Muscle layer of colon (tissue), 2 donors: ENCODE measurements around the gene RNPEPL1.
"Not testable (repeated sequence)": the region's sequence is repeated elsewhere in the genome, so short reads cannot be mapped to it uniquely, and the experiment has no call there.

ENCODE experiments used
- H3K27ac ChIP-seq: one replicate; pipeline ENCODE4 v1.7.0; 2013; ENCODE audit warnings: low read depth, mild to moderate bottlenecking, low read length, moderate library complexity
- H3K27me3 ChIP-seq, 2 donors: one replicate each; pipeline ENCODE4 v1.7.0; 2013; ENCODE audit warnings: low read length in 2 of 2, mild to moderate bottlenecking in 2 of 2; ENCODE audit not compliant: insufficient read depth in 2 of 2, control insufficient read depth in 1 of 2
- H3K36me3 ChIP-seq: one replicate; pipeline ENCODE4 v1.7.0; 2013; ENCODE audit warnings: mild to moderate bottlenecking, low read length; ENCODE audit not compliant: insufficient read depth
- H3K4me1 ChIP-seq: one replicate; pipeline ENCODE4 v1.7.0; 2013; ENCODE audit warnings: mild to moderate bottlenecking, low read length; ENCODE audit not compliant: insufficient read depth
- H3K4me3 ChIP-seq, 2 donors: one replicate each; pipeline ENCODE4 v1.7.0; 2013; ENCODE audit warnings: low read length in 2 of 2, low read depth in 1 of 2, mild to moderate bottlenecking in 1 of 2, moderate library complexity in 1 of 2
- H3K9ac ChIP-seq: one replicate; pipeline ENCODE4 v1.7.0; 2013; ENCODE audit warnings: low read length
- H3K9me3 ChIP-seq: one replicate; pipeline ENCODE4 v1.7.0; 2013; ENCODE audit warnings: mild to moderate bottlenecking, low read length
- donor health status: abdominal sarcoma.
- donor health status: Adenocarcinoma of cecum.

The RNPEPL1 gene

GRCh38 chr2:240604939-240605716 is 36.8 kb downstream of the RNPEPL1 start:
- no peaks in the 10 kb centered on the region for H3K4me1 ChIP-seq

DNA sequence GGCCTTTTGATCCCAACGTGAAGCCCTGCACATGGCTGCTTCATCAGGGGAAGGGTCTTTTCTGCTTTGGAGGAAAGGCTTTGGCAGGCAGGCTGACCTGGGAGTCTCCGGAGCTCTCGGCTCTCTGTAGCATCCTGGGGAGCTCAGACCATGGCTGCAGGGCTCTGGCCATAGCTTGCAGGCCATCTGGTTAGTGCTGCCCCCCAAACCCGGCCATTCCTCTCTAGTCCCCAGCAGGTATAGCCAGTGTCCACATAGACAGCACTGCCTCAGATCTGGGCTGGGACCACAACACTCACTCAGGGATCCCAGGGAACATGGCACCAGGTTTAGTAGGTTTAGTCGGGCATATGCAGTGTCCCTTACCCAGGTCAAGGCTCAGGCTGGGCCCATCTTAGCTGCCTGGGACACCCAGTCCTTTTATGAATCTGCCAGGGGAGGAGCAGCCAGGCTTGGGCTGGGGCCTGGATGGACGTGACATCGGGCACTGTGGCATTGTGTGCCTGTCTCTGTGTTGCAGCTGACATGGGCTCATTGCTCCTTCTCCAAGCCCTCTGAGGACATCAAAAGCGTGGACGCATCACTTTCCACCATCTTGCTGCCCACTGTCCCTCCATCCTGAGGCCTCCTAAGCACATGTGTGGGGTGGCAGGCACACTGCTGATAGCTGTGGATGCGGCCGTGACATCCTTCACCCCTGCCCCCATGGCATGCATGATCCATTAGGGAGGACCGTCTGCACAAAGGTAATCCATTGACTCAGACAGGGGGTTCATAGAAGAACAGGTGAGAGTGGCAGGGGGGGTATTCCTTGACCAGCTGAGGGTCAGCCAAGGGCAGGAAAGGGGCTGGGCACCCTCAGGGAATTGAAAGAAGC is 37.8 kb downstream of the RNPEPL1 start:
- Histone ChIP-seq H3K27me3 (no peaks in the 10 kb centered on the region), H3K36me3 (no peaks in the 10 kb centered on the region), H3K4me3 (no peak overlapping the region), H3K27ac (no peak overlapping the region), H3K4me1 (no peaks in the 10 kb centered on the region), H3K9ac (no peak overlapping the region), H3K9me3 (no peaks in the 10 kb centered on the region)

More at GRCh38 chr2:240604939-240605716, 36.8 kb downstream of the RNPEPL1 start:
- Histone ChIP-seq H3K36me3 (no peaks in the 10 kb centered on the region), H3K27me3 (no peaks in the 10 kb centered on the region), H3K27ac (no peak overlapping the region), H3K9ac (no peak overlapping the region), H3K9me3 (no peaks in the 10 kb centered on the region), H3K4me3 (no peak overlapping the region)

- H3K9ac ChIP-seq, result no peak overlapping the region
- H3K36me3 ChIP-seq, result no peaks in the 10 kb centered on the region
- no peaks in the 10 kb centered on the region for H3K9me3 ChIP-seq
- no peaks in the 10 kb centered on the region for H3K27me3 ChIP-seq
- H3K4me1 ChIP-seq, result no peaks in the 10 kb centered on the region
- no peak overlapping the region for H3K27ac ChIP-seq
- H3K4me3 ChIP-seq, result no peak overlapping the region
These were observed 43.4 kb downstream of the RNPEPL1 start for GRCh38 chr2:240611601-240612210.

DNA sequence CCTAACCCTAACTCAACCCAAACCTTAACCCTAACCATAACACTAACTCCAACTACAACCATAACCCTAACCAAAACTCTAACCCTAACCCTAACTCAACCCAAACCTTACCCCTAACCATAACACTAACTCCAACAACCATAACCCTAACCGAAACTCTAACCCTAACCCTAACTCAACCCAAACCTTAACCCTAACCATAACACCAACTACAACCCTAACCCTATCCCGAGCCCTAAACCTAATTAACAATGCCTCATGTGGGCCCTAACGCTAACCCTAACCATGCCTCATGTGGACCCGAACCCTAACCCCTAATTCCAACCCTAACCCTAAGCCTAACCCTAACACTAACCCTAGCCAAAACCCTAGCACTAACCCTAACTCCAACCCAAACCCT is 45.5 kb downstream of the RNPEPL1 start:
- no peaks in the 10 kb centered on the region for H3K36me3 ChIP-seq
- H3K27me3 ChIP-seq, result no peaks in the 10 kb centered on the region

DNA sequence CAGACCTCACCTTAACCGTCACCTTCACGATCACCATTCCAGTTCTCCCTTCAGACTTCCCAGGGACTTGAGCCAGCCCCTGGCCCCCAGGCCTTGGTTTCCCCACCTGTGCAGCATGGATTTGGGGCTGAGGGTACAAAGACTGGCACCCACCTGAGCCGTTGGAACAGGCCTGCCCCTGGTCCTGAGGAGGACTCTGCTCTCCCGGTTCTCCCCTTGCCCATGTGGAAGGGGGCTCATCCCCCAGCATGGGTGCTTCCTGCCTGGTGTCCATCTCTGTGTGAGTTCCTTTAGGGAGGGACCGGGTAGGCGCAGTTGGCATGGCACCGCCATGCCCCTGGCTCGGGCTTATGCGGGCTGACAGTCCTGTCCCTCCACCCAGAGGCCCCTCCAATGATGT is 46.1 kb downstream of the RNPEPL1 start:
- Histone ChIP-seq H3K36me3 (no peaks in the 10 kb centered on the region), H3K27ac (no peak overlapping the region), H3K27me3 (no peaks in the 10 kb centered on the region), H3K4me1 (no peaks in the 10 kb centered on the region), H3K9ac (no peak overlapping the region), H3K9me3 (no peaks in the 10 kb centered on the region), H3K4me3 (no peak overlapping the region)

More for the DNA sequence above, 45.5 kb downstream of the RNPEPL1 start:
- Histone ChIP-seq H3K4me3 (no peak overlapping the region), H3K9ac (no peak overlapping the region), H3K9me3 (no peaks in the 10 kb centered on the region), H3K4me1 (no peaks in the 10 kb centered on the region), H3K27ac (no peak overlapping the region)

DNA sequence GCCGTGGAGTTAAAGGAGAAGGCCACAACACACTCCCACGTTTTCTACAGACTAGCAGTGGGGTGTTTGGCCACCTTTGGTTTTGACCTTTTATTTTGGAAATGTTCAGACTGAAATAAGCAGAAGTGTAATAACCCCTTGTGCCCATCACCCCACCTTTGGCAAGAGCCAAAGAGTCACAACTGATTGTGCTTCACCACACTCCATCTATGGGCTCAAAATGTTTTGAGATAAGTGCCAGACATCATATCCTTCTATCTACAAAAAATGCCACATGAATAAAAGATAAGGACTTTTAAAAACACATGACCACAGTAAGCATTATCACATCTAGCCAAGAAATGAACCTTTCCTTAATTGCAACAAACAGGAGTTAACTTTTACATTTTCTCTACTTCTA is 47.1 kb downstream of the RNPEPL1 start:
- Histone ChIP-seq H3K27me3 (no peaks in the 10 kb centered on the region), H3K9ac (no peak overlapping the region), H3K9me3 (no peaks in the 10 kb centered on the region), H3K4me3 (no peak overlapping the region), H3K4me1 (no peaks in the 10 kb centered on the region), H3K36me3 (no peaks in the 10 kb centered on the region), H3K27ac (no peak overlapping the region)

- Histone ChIP-seq H3K27ac (no peak overlapping the region), H3K27me3 (no peaks in the 10 kb centered on the region), H3K9me3 (no peaks in the 10 kb centered on the region), H3K4me1 (no peaks in the 10 kb centered on the region), H3K36me3 (no peaks in the 10 kb centered on the region), H3K9ac (no peak overlapping the region), H3K4me3 (no peak overlapping the region)
These were observed 47.7 kb downstream of the RNPEPL1 start for GRCh38 chr2:240615820-240616547.

DNA sequence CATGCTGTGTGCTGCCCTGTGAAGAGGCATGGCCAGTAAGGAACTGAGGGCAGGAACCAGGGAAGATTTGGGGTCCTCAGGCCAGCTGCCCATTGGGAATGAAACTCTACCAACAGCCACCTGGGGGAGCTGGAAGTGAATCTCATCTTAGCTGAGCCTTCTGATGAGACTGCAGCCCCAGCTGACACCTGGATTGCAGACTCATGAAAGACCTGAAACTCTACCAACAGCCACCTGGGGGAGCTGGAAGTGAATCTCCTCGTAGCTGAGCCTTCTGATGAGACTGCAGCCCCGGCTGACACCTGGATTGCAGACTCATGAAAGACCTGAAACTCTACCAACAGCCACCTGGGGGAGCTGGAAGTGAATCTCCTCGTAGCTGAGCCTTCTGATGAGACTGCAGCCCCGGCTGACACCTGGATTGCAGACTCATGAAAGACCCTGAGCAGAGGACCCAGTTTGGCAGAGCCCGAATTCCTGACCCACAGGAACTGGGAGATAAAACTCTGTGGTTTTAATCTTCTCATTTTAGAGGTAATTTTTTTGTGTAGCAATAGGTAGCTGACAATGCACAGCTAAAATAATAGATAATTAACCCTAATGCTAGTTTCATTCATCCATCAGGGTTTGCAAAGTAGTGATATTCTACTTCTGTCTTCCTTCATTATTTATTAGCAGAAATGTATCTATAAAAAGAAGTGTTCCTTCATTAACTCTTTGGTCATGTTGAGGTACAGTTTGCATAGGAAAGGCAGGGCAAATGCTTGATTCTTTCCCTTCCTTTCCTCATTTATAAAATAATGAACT is 48.8 kb downstream of the RNPEPL1 start:
- not testable (repeated sequence) for H3K27ac ChIP-seq, H3K4me1 ChIP-seq, H3K4me3 ChIP-seq, H3K9ac ChIP-seq, H3K36me3 ChIP-seq, H3K9me3 ChIP-seq, H3K27me3 ChIP-seq

DNA sequence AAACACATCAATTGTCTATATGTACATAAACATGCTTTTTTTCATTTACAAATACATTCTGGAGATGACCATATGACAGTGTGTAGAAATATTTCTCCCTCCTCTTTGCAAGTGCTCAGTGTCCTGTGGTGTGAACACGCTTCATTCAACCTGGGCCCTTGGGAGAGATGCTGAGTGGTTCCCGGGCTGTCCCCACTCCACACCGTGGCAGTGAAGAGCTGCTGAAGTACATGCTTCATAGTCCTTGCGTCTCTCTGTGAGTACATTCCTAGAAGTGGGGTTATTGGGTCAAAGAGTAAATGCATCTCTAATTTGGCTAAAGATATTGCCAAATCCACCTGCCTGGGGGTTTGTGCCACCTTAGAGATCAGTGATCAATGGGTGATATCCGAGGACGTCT is 50.5 kb downstream of the RNPEPL1 start:
- no peaks in the 10 kb centered on the region for H3K4me1 ChIP-seq
- H3K36me3 ChIP-seq, result no peaks in the 10 kb centered on the region
- no peak overlapping the region for H3K27ac ChIP-seq
- H3K9ac ChIP-seq, result no peak overlapping the region
- H3K27me3 ChIP-seq, result no peaks in the 10 kb centered on the region
- H3K9me3 ChIP-seq, result no peaks in the 10 kb centered on the region
- no peak overlapping the region for H3K4me3 ChIP-seq

- Histone ChIP-seq H3K9ac (no peak overlapping the region), H3K27ac (no peak overlapping the region), H3K4me1 (no peaks in the 10 kb centered on the region), H3K4me3 (no peak overlapping the region), H3K9me3 (no peaks in the 10 kb centered on the region), H3K36me3 (no peaks in the 10 kb centered on the region), H3K27me3 (no peaks in the 10 kb centered on the region)
These were observed 51.3 kb downstream of the RNPEPL1 start for GRCh38 chr2:240619506-240620148.
